SK-N-SH (cell line): ENCODE measurements around the gene TACC2.

Source experiments
- CTCF ChIP-seq: fragments of 200-600 bp; sonication (generic); IDR thresholded peaks from 2 replicates; pipeline ENCODE4 v1.6.1; 2017; ENCODE audit warnings: antibody characterized with exemption, mild to moderate bottlenecking, moderate library complexity
- EP300 ChIP-seq, 2 experiments: IDR thresholded peaks; 2 replicates each; pipeline versions ENCODE4 v1.4.0 to v1.6.1; 2012; ENCODE audit warnings: borderline replicate concordance in 1 of 2, low read depth in 1 of 2, low read length in 1 of 2
- EZH2phosphoT487 ChIP-seq: fragments of 200-600 bp; sonication (generic); IDR thresholded peaks from 2 replicates; pipeline ENCODE4 v1.6.1; 2017; ENCODE audit warnings: low read depth, mixed run types, mild to moderate bottlenecking, antibody characterized with exemption, moderate library complexity, borderline replicate concordance
- IRF3 ChIP-seq: fragments of 150-350 bp; IDR thresholded peaks from 2 replicates; pipeline ENCODE4 v1.6.1; 2016; ENCODE audit warnings: mild to moderate bottlenecking, low read depth, low read length
- MAX ChIP-seq: IDR thresholded peaks from 2 replicates; pipeline ENCODE4 v1.4.0; 2012; ENCODE audit warnings: low read depth
- NFIC ChIP-seq: IDR thresholded peaks from 2 replicates; pipeline ENCODE4 v1.4.0; 2012; ENCODE audit warnings: borderline replicate concordance
- POLR2AphosphoS5 ChIP-seq: IDR thresholded peaks from 2 replicates; pipeline ENCODE4 v1.6.1; 2012; ENCODE audit warnings: low read depth, low read length
- SMC3 ChIP-seq: IDR thresholded peaks from 2 replicates; pipeline ENCODE4 v1.6.1; 2012; ENCODE audit warnings: low read depth, low read length, improper control_type of control experiment
- TEAD4 ChIP-seq: IDR thresholded peaks from 2 replicates; pipeline ENCODE4 v1.4.0; 2012; ENCODE audit warnings: mild to moderate bottlenecking, borderline replicate concordance; ENCODE audit not compliant: insufficient read depth
- USF1 ChIP-seq: IDR thresholded peaks from 2 replicates; pipeline ENCODE4 v1.4.0; 2012; ENCODE audit warnings: low read depth, borderline replicate concordance
- YY1 ChIP-seq: IDR thresholded peaks from 2 replicates; pipeline ENCODE4 v1.4.0; 2012; ENCODE audit warnings: low read depth, mild to moderate bottlenecking
- ZBTB33 ChIP-seq: IDR thresholded peaks from 2 replicates; pipeline ENCODE4 v1.4.0; 2012; ENCODE audit warnings: low read depth, borderline replicate concordance

- TF ChIP-seq CTCF (no peak), SMC3 (no peak), ZBTB33 (no peak), YY1 (no peak), POLR2AphosphoS5 (no peak), IRF3 (no peak), EZH2phosphoT487 (no peak), EP300 (IDR thresholded peaks at IDR 0.05; ENCODE audit: borderline replicate concordance in 1 of 2, low read depth in 1 of 2, low read length in 1 of 2) (no peak), MAX (no peak), NFIC (no peak), USF1 (no peak), TEAD4 (no peak)
These were observed 179.1 kb downstream of the TACC2 start for GRCh38 chr10:122168101-122168500.
